HFF-Myc (cell line): ENCODE results near the gene ACOT7.

ENCODE experiments used
- DNase-seq: peaks from one replicate; pipeline ENCODE4 v3.0.0-alpha.2; 2011; ENCODE audit warnings: low read depth; ENCODE audit errors: extremely low read depth
- H3K4me3 ChIP-seq: replicated peaks from 2 replicates; pipeline ENCODE4 v1.5.1; 2011; ENCODE audit warnings: low read depth, mild to moderate bottlenecking, control low read depth, low read length
- TF ChIP-seq, protein P1 (sequence below): IDR thresholded peaks from 2 replicates; pipeline ENCODE4 v1.5.1; 2012; ENCODE audit warnings: mild to moderate bottlenecking, low read depth, low read length, control low read depth; ENCODE audit errors: missing control alignments

Gene ACOT7

DNA sequence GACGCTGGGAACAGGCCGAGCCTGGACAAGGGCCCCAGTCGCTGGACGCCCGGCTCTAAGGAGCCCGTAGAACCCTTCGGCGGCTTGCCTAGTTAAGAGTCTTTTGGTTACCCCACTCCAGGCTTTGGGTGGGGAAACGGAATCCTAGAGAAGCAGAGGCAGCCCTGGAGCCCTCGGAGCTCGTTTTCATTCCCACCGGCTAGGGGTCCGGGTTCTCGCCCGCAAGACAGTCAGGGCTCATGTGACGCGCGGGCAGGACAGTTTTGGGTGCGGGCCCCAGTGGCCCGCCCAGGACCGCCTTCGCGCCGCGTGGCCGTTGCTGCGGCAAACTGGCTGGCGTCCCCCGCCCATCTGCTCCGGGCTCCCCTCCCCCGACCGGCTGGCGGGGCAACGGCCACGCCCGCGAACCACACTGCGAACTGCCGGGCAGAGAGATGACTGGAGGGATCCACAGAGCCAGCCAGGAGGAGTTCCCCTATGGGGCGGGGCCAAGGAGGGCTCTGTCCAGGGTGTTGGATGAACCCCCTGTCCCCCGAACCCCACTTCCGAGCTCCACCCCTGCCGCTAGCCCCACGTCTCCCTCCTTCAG, 27.0 kb upstream of the ACOT7 start:
- H3K4me3 ChIP-seq: no peak overlapping the region
- DNase-seq: no peak
- TF ChIP-seq, protein P1, sequence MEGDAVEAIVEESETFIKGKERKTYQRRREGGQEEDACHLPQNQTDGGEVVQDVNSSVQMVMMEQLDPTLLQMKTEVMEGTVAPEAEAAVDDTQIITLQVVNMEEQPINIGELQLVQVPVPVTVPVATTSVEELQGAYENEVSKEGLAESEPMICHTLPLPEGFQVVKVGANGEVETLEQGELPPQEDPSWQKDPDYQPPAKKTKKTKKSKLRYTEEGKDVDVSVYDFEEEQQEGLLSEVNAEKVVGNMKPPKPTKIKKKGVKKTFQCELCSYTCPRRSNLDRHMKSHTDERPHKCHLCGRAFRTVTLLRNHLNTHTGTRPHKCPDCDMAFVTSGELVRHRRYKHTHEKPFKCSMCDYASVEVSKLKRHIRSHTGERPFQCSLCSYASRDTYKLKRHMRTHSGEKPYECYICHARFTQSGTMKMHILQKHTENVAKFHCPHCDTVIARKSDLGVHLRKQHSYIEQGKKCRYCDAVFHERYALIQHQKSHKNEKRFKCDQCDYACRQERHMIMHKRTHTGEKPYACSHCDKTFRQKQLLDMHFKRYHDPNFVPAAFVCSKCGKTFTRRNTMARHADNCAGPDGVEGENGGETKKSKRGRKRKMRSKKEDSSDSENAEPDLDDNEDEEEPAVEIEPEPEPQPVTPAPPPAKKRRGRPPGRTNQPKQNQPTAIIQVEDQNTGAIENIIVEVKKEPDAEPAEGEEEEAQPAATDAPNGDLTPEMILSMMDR: no peak

DNA sequence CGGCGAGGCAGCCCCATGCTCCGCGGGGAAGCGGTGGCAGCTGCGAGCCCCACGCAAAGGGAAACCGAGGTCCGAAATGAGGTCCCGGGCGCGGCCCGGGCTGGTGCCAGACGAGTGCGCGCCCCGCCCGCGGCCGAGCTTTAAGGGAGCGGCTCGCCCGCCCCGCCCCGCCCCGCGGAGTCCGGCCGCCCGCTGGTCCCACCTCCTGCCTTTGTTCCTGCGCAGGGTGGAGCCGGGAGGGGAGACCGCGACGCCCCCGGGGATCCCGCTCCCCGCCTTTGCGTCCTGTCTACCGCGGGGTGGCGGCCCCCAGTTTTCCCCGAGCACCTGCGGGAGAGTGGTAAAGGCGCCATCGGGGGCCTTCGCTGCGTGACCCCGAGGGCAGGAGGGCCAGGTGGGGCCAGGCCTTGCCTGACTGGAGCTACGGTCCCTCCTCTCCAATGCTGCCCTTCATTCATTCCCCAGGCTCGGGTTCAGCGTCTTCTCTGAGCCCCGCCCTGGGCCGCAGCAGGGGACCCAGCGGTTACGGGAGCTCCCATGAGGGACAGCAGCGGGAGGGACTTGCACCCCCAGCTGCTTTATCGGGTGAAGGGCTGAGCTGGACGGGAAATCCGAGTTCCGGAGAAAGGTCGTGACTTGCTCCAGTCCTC, 26.4 kb upstream of the ACOT7 start, which contains the start of gene HES2:
Gene HES2, minus strand, starts transcription at position 116 of the 650 bp plus-strand sequence. Its CDS starts 99 bp downstream, at position 17.
- no peak within 1 kb of the TSS for H3K4me3 ChIP-seq
- TF ChIP-seq, protein P1: no peak
- no peak for DNase-seq

DNA sequence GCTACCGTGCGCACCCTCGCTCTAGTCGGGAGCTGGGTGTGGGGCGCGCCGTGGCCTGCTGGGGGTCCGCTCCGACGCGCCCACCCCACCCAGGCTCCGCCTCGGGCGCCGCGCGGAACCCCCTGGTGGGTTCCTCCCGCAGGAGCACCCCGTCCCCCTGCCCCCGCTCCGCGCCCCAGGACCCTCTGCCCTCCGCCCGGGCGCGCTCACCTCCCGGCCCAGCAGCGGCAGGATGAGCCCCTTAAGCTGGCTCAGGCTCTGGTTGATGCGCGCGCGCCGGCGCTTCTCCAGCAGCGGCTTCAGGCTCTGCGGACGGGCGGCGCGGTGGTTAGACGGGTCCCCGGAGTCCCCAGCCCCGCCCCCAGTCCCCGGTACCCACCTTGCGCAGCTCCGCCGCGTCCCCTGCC, 25.8 kb upstream of the ACOT7 start:
- TF ChIP-seq, protein P1: no peak
- H3K4me3 ChIP-seq: no peak overlapping the region
- DNase-seq: no peak

DNA sequence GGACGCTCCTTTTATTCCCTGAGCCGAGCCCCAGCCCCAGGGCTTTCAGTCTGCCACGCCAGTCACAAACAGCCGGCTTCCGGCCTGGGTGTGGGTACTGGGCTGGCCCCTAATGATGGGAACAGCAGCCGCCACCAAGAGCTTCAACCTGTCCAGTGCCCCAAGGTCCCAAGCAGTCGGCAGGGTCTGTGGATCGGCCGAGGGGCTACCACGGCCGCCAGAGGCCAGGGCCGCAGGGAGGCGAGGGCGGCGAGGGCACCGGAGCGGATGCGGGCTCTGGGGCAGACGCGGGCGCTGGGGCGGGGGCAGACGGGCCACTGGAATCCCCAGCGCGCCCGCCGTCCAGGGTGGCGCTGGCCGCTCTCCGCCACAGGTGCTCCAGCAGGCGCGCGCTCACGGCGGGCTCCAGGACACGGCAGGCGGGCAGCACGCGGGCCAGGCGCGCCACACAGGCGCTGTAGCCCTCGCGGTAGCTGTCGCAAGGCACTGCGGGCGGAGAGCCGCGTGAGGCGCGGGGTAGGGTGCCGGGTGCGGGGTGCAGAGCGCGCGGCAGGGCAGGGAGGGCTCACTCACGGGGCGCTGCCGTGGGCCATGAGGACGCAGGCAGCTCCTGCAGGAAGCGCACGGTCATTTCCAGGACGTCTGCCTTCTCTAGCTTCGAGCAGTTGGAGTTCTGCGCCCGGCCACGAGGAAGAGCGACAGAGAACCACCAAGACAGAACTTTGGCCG, 25.3 kb upstream of the ACOT7 start:
- no peak for DNase-seq
- TF ChIP-seq, protein P1: no peak
- H3K4me3 ChIP-seq: no peak overlapping the region

DNA sequence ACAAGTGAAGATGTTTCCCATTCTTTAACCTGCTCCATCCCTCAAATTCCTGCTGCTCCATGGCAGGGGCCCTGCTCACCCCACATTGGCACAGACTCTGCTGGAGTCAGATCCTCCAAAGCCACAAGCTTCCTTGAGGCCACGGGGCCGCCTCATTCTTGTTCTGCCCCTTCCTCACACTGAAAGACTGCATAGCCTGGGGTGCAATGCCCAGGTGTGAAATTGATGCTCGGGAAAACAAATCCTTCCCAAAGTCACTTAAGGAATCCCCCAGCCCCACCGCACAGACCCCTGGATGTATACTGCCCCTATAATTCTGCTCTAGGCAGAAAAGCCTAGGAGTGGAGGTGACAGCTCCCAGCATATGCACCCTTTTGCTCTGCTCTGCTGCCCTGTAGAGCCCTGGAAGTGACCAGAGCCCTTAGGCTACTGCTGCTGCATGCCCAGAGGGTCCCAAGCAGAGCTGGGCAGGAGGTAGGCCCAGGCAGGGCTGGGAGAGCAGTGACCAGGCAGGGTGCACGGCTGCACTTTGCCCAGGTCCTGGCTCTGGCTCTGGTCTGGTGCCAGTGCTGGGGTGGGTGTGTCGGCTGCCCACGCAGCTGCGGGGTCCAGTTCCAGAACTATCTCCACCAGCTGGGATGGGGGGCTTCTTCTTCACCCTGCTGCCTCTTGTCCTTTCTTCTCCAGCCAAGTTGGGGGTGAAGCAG, 24.5 kb upstream of the ACOT7 start:
- TF ChIP-seq, protein P1: no peak
- H3K4me3 ChIP-seq: no peak overlapping the region
- no peak for DNase-seq

DNA sequence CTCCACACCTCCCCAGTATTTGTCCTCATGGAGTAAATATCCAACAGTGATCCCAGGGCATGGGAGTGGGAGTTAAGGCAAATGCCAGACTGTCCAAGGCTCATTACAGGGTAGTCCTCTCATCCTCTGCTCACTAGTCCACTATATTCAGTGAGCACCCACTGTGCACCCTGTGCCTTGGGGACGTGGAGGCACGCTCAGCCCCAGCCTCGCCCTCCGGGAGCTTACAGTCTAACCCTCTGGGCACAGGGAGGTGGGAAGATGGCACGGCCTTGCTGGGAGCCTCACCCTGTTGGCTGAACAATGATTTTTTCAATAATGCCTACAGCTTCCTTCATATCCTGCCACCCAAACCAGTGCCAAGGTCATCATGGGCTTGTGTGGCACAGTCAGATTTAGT, 23.3 kb upstream of the ACOT7 start:
- no peak for DNase-seq
- H3K4me3 ChIP-seq: no peak overlapping the region
- TF ChIP-seq, protein P1: no peak
